BJ (cell line): ENCODE measurements around the gene ICAM4. TPM values are rescaled to one million over a fixed set of nuclear protein-coding genes. Genes with fewer than 3 reads are reported as not detected.

Experiments used
- CTCF ChIA-PET: fragments of 350-600 bp; formaldehyde crosslinking; extraction: SDS; loops from one replicate; lab custom pipeline; 2021; ENCODE audit warnings: antibody characterized with exemption, inconsistent platforms; lab: Yijun Ruan, JAX
- POLR2A ChIA-PET: fragments of 300-600 bp; sonication (Branson Sonifier 250); formaldehyde crosslinking; extraction: SDS; loops from one replicate; lab custom pipeline; 2021; ENCODE audit warnings: antibody characterized with exemption; lab: Charles Lee
- DNase-seq: peaks from one replicate; pipeline ENCODE4 v3.0.0-alpha.2; 2011; ENCODE audit warnings: low read depth
- H3K27me3 ChIP-seq: 2 replicates; pipeline ENCODE4 v1.6.0; 2011; ENCODE audit warnings: low read length; ENCODE audit not compliant: control insufficient read depth, insufficient read depth
- H3K36me3 ChIP-seq: 2 replicates; pipeline ENCODE4 v1.5.1; 2011; ENCODE audit warnings: low read length; ENCODE audit not compliant: control insufficient read depth, insufficient read depth
- H3K4me3 ChIP-seq: 2 replicates; pipeline ENCODE4 v1.5.1; 2011; ENCODE audit warnings: low read depth, mild to moderate bottlenecking, control low read depth, low read length
- polyA plus RNA-seq: library from polyadenylated mRNA; depleted of rRNA; stranded (reverse); fragments of >200 nt; gene quantifications from 2 replicates; pipeline ENCODE4 v1.2.3, GENCODE V29; 2011
- TF ChIP-seq, protein P1 (sequence below): IDR thresholded peaks from 2 replicates; pipeline ENCODE4 v1.5.1; 2011; ENCODE audit warnings: low read depth, mild to moderate bottlenecking, control low read depth, inconsistent platforms, low read length, moderate library complexity; ENCODE audit not compliant: insufficient read depth

ICAM4 gene
- polyA plus RNA-seq, 1 experiment: 1.5 TPM

DNA sequence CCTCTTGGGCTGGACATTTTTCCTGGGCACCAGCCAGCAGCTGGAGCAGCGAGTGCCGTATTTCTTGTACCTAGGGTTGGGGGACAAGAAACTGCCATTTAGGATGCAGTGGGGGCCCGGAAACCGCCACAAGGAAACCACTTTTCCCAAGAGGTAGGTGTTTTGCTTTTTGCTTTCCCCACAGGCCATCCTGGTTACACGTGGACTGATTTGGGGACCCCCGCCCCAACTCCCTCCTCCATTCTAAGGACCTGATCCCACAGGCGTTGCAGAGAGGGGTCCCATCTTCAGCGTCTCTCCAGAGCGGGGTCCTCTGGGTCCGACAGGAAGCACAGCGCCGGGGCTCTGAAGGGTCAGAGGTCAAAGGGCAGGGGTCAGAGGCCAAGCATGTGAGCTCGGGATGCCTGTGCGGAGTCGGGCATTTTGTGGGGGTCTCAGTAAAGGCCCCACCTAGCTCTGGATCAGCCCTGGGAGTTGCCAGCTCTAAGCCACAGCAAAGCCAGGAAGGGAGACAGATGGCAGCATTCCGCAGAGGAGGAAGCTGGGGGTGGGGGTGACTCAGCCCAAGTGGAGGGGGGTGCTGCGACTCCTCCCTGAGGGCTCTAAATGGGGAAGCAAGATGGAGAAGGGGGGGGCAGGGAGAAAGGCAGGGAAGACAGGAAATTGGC is 18.5 kb downstream of the ICAM4 start:
- DNase-seq: no peak
- ChIA-PET POLR2A (interaction anchor here (0.6 kb wide), 1 partner anchor 13 kb away, joined by 3 read pairs; no protein-coding TSS in a partner anchor), CTCF (interaction anchor here (0.6 to 1.4 kb wide), 2 partner anchors 36 to 37 kb away, joined by 3 to 5 read pairs; no protein-coding TSS in a partner anchor)
- H3K4me3 ChIP-seq: no peak overlapping the region
- peaks cover 3% of the 10 kb centered on the region; the same call in 1 of the 2 replicates for H3K36me3 ChIP-seq
- H3K27me3 ChIP-seq: no peaks in the 10 kb centered on the region
- TF ChIP-seq, protein P1, sequence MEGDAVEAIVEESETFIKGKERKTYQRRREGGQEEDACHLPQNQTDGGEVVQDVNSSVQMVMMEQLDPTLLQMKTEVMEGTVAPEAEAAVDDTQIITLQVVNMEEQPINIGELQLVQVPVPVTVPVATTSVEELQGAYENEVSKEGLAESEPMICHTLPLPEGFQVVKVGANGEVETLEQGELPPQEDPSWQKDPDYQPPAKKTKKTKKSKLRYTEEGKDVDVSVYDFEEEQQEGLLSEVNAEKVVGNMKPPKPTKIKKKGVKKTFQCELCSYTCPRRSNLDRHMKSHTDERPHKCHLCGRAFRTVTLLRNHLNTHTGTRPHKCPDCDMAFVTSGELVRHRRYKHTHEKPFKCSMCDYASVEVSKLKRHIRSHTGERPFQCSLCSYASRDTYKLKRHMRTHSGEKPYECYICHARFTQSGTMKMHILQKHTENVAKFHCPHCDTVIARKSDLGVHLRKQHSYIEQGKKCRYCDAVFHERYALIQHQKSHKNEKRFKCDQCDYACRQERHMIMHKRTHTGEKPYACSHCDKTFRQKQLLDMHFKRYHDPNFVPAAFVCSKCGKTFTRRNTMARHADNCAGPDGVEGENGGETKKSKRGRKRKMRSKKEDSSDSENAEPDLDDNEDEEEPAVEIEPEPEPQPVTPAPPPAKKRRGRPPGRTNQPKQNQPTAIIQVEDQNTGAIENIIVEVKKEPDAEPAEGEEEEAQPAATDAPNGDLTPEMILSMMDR: no peak

DNA sequence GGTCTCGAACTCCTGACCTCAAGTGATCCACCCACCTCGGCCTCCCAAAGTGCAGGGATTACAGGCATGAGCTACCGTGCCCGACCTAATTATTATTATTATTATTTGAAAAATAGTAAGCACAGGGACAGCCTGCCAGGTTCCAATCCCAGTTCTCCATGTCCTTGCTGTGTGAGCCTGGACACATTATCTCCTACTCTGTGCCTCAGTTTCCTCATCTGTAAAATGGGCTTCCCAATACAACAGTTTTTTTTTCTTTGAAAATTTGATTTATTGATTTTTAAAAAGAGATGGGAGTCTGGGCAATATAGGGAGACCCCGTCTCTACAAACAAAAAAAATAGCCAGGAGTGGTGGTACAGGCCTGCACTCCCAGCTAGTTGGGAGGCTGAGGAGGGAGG is 19.6 kb downstream of the ICAM4 start:
- POLR2A ChIA-PET: no interaction called here
- Histone ChIP-seq H3K4me3 (no peak overlapping the region), H3K27me3 (no peaks in the 10 kb centered on the region), H3K36me3 (peaks cover 6% of the 10 kb centered on the region; the same call in 1 of the 2 replicates)
- no peak for DNase-seq
- CTCF ChIA-PET: interaction anchor here (1.4 to 1.5 kb wide), 2 partner anchors 28 to 37 kb away, joined by 3 to 5 read pairs; no protein-coding TSS in a partner anchor
- TF ChIP-seq, protein P1: no peak

DNA sequence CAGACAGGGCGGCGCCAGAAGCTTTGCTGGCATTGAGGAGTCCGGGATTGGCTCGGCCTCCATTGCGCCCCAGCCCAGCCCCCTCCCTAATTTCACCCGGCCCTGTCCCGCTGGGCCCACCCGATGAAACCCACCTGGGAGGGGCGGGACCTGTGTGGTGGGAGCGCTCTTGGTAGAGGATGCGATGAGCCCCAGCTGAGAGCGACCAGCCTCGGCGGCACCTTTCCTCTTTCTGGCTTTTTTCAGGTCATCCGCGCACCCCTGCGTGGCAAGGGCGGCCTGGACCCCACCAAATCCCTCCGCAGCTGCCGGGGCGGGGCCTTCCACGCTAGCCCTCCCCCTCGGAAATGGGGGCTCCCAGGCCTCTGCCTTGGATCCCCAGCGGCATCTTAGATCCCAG is 22.7 kb downstream of the ICAM4 start, which contains the start of gene ZGLP1:
TSS of gene ZGLP1 (minus strand) at position 393 of the 400 bp plus-strand sequence.
- Histone ChIP-seq H3K27me3 (no peaks in the 10 kb centered on the region), H3K4me3 (no peak within 1 kb of the TSS), H3K36me3 (peaks cover 6% of the 10 kb centered on the region; the same call in 1 of the 2 replicates)
- ChIA-PET CTCF (no interaction called here), POLR2A (no interaction called here)
- DNase-seq: no peak
- TF ChIP-seq, protein P1: no peak

DNA sequence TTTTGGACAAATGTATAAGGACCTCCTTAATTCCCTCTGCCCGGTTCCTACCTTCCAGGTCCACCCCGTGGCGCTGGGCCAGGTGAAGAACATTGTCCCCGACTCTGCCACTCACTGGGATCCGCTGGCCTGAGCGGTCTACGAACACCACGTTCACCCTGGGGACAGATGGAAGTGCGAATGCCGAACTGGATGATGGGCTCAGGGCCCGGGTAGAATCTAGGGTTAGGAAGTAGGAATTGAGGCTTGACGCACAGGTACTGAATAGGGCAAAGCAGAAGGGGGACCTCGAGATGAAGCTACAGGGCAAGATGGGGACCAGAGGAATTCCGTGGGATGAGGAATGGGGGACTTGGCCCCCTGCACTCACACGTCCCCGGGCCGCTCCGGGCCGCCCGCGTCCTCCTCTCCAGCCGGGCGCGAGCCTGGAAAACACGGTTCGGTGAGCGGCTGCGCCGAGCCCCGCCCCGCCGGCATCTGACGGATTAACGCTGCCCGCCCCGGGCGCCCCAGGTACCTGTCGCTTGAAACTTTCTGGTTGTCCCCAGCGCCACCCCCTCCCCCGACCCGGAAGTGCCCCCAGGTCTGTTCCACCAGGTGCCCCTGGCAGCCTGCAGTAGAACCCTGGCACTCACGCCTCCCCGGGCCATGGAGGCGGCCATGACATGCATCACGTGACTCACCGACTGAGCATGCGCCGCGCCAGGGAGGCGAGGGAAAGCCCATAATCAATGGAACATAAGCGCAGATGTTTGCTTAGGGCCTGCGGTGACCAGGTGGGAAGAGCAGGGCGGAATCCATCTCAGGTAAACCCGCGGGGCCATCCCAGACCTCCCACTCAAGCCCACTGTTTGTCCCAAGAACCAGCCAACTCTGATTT is 28.8 kb downstream of the ICAM4 start, which contains the start of gene FDX2:
TSS of gene FDX2 (minus strand) at position 681 of the 880 bp plus-strand sequence. CDS start at position 662, 19 bp downstream.
- H3K27me3 ChIP-seq: no peaks in the 10 kb centered on the region
- no peak for DNase-seq
- TF ChIP-seq, protein P1: no peak
- CTCF ChIA-PET: no interaction called here
- peak within 1 kb of the TSS; percentile 71 for H3K4me3 ChIP-seq
- peaks cover 20% of the 10 kb centered on the region for H3K36me3 ChIP-seq
- POLR2A ChIA-PET: no interaction called here
